K562 (cell line): ENCODE measurements around the gene KRT77. TPM values are rescaled to one million over a fixed set of nuclear protein-coding genes. Genes with fewer than 3 reads are reported as not detected.

Experiments
- ATAC-seq: fragments of 200-7000 bp; cut with Tn5 transposase; 3 replicates; pipeline ENCODE4 v1.9.1; 2020; ENCODE audit warnings: moderate library complexity
- BruUV-seq: library from RNA; stranded (reverse); fragments of 400-500 nt; replicated peaks from 2 replicates; lab custom pipeline; 2021; lab: Mats Ljungman, UMichigan
- CTCF ChIA-PET: fragments of 300-600 bp; formaldehyde crosslinking; extraction: SDS; loops from one replicate; lab custom pipeline; 2021; ENCODE audit warnings: low intra/inter-chr PET ratio; lab: Yijun Ruan, JAX
- POLR2A ChIA-PET: fragments of 300-600, 350-650 bp; sonication (Branson Sonifier 250); formaldehyde crosslinking; extraction: SDS; loops from one replicate; lab custom pipeline; 2021; ENCODE audit warnings: antibody characterized with exemption, inconsistent platforms; lab: Yijun Ruan, JAX
- DNase-seq, 4 experiments: peaks; one replicate each; pipeline versions ENCODE4 v3.0.0 to v3.0.0-alpha.2; 2011 to 2018; ENCODE audit warnings: low spot score in 3 of 4, mixed read lengths in 3 of 4; ENCODE audit errors: extremely low read depth in 1 of 4
- FAIRE-seq: peaks from 2 replicates; lab custom pipeline; 2011; peaks lifted over from hg19 to GRCh38; lab: Jason Lieb, UNC
- H2AFZ ChIP-seq: 2 replicates; pipeline ENCODE4 v1.6.0; 2011; ENCODE audit warnings: low read depth, low read length, control low read depth, inconsistent platforms
- H3K27ac ChIP-seq: fragments of 200-600 bp; 3 replicates; pipeline ENCODE4 v1.8.0; 2011; ENCODE audit warnings: low read depth, mild to moderate bottlenecking, control low read depth, inconsistent platforms, low read length, moderate library complexity, mixed read lengths; ENCODE audit errors: extremely low read depth
- H3K27me3 ChIP-seq, 2 experiments: fragments of 300-600 bp in 1 of 2; 2 replicates in 1 of 2; 3 replicates in 1 of 2; pipeline versions ENCODE4 v1.6.0 to v1.8.0; 2011; ENCODE audit warnings: inconsistent platforms in 2 of 2, low read length in 2 of 2, mild to moderate bottlenecking in 1 of 2, mixed read lengths in 1 of 2, moderate library complexity in 1 of 2; ENCODE audit not compliant: control insufficient read depth in 2 of 2, insufficient read depth in 2 of 2
- H3K36me3 ChIP-seq: fragments of 300-600 bp; 3 replicates; pipeline ENCODE4 v1.8.0; 2011; ENCODE audit warnings: mild to moderate bottlenecking, low read length, inconsistent platforms; ENCODE audit not compliant: control insufficient read depth, insufficient read depth
- H3K4me1 ChIP-seq, 2 experiments: fragments of 200-600 bp in 1 of 2; replicated peaks in 1 of 2; 2 replicates in 1 of 2; 3 replicates in 1 of 2; pipeline versions ENCODE4 v1.5.1 to v1.8.0; 2011; ENCODE audit warnings: inconsistent platforms in 2 of 2, low read length in 2 of 2, mild to moderate bottlenecking in 1 of 2, mixed read lengths in 1 of 2, moderate library complexity in 1 of 2; ENCODE audit not compliant: control insufficient read depth in 2 of 2, insufficient read depth in 2 of 2
- H3K4me2 ChIP-seq: 2 replicates; pipeline ENCODE4 v1.6.1; 2011; ENCODE audit warnings: low read length, control low read depth, inconsistent platforms, mixed read lengths; ENCODE audit not compliant: insufficient read depth
- H3K4me3 ChIP-seq: fragments of 200-600 bp; sonication (generic), shearing (Covaris generic); 2 replicates; pipeline ENCODE4 v1.5.1; 2016; ENCODE audit warnings: control low read depth, inconsistent platforms
- H3K79me2 ChIP-seq: fragments of 200-600 bp; 3 replicates; pipeline ENCODE4 v1.8.0; 2011; ENCODE audit warnings: low read length, inconsistent platforms; ENCODE audit not compliant: control insufficient read depth, insufficient read depth
- H3K9ac ChIP-seq, 2 experiments: 2 replicates each; pipeline versions ENCODE4 v1.6.0 to v1.6.1; 2011; ENCODE audit warnings: low read depth in 2 of 2, low read length in 2 of 2, control low read depth in 1 of 2, inconsistent platforms in 1 of 2, mild to moderate bottlenecking in 1 of 2, mixed read lengths in 1 of 2; ENCODE audit not compliant: insufficient read depth in 1 of 2
- H3K9me1 ChIP-seq: one replicate; pipeline ENCODE4 v1.6.0; 2011; ENCODE audit warnings: inconsistent platforms, mild to moderate bottlenecking, low read length, moderate library complexity; ENCODE audit not compliant: control insufficient read depth, insufficient read depth
- H3K9me3 ChIP-seq: replicated peaks from 2 replicates; pipeline ENCODE4 v1.5.1; 2011; ENCODE audit warnings: low read depth, low read length, inconsistent platforms; ENCODE audit not compliant: control insufficient read depth, insufficient read depth
- H4K20me1 ChIP-seq: replicated peaks from 2 replicates; pipeline ENCODE4 v1.6.1; 2011; ENCODE audit warnings: low read length, inconsistent platforms, mixed read lengths; ENCODE audit not compliant: control insufficient read depth, insufficient read depth
- DLX4 ChIP-seq: fragments of 250-450 bp; sonication (Bioruptor Pico); IDR thresholded peaks from 2 replicates; pipeline ENCODE4 v1.6.1; 2021; ENCODE audit warnings: mild to moderate bottlenecking
- NR2C2 ChIP-seq, 2 experiments: fragments of 200-800 bp in 1 of 2; sonication (Bioruptor generic) in 1 of 2; sonication (generic) in 1 of 2; formaldehyde crosslinking in 1 of 2; IDR thresholded peaks; 2 replicates each; pipeline versions ENCODE4 v1.6.1 to v1.8.0; 2016 to 2022; ENCODE audit warnings: mild to moderate bottlenecking in 1 of 2, missing compliant biosample characterization in 1 of 2, missing genetic modification characterization in 1 of 2, missing genetic modification reagents in 1 of 2
- TEAD1 ChIP-seq, 2 experiments: fragments of 450-650 bp in 1 of 2; sonication (generic) in 1 of 2; formaldehyde crosslinking; IDR thresholded peaks; 2 replicates each; pipeline versions ENCODE4 v1.4.0 to v1.8.0; 2020 to 2022; ENCODE audit warnings: mild to moderate bottlenecking in 2 of 2, missing genetic modification reagents in 1 of 2
- ZNF586 ChIP-seq: fragments of 450-650 bp; formaldehyde crosslinking; conservative IDR thresholded peaks from 2 replicates; pipeline ENCODE4 v1.4.0; 2020; ENCODE audit warnings: mild to moderate bottlenecking, moderate library complexity
- WGBS: fragments of 100-300 bp; shearing (Covaris generic); methylation state at CpG from one replicate; pipeline ENCODE4 v1.1.6; 2016; ENCODE audit warnings: low coverage, mixed read lengths; ENCODE audit not compliant: insufficient coverage; ENCODE audit errors: missing lambda C conversion rate; 5-methylcytosine and 5-hydroxymethylcytosine counted together
- in situ Hi-C: fragments of 300-500 bp; cut with MboI; formaldehyde crosslinking; loops from 4 replicates; pipeline ENCODE4 v1.15.0; 2018; ENCODE audit warnings: inconsistent platforms, mixed read lengths
- intact Hi-C: fragments of 100-400 bp; cut with micrococcal nuclease; formaldehyde crosslinking; loops from 2 replicates; pipeline ENCODE4 v1.14.2; 2022
- polyA plus RNA-seq, 8 experiments: library from polyadenylated mRNA; depleted of rRNA in 4 of 8; stranded (reverse) in 5 of 8; unstranded in 3 of 8; fragments of >200 nt; fragmentation: Nextera tagmentation in 2 of 8; fragmentation: Illumina TruSeq in 1 of 8; extraction: Ambion mirVana in 2 of 8; extraction: Trizol in 1 of 8; gene quantifications; 2 replicates each; pipeline versions ENCODE4 v1.2.1 to v1.2.3, GENCODE V29; 2011 to 2014; ENCODE audit warnings: inconsistent platforms in 1 of 8, missing spikeins in 1 of 8
- total RNA-seq, 7 experiments: library from RNA; depleted of rRNA in 6 of 7; stranded (reverse); fragments of >200 nt in 6 of 7; fragmentation: Illumina TruSeq in 2 of 7; extraction: Trizol in 2 of 7; gene quantifications; 2 replicates each; pipeline versions ENCODE4 v1.2.1 to v1.2.3, GENCODE V29; 2011 to 2021; ENCODE audit warnings: low replicate concordance in 1 of 7

The KRT77 gene
- total and polyA plus RNA-seq, 9 of the 15 experiments (the other 6 are each of a cell fraction or from before 2014, with no cell fraction given) = not detected

DNA sequence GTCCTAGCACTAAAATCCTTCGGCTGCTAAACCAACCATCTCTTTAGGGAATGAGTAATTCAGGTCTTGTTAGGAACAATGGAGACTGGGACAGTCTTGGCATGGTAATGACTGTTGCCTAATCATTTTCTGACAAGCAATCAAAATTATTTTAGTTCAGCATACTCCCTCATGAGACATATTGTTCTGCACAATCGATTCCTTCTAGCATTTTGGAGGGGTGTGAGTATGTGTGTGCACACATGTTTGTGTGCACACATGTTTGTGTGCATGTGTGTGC is 21.0 kb downstream of the KRT77 start:
- ChIA-PET CTCF (no interaction called here), POLR2A (no interaction called here)
- WGBS = 11% methylated on average over 2 of the region's 2 CpGs
- no peak overlapping the region for H2AFZ ChIP-seq
- H3K36me3 ChIP-seq = no peaks in the 10 kb centered on the region
- no peak overlapping the region for H3K4me2 ChIP-seq
- intact Hi-C loops = no loop called here
- H3K9me1 ChIP-seq = no peaks in the 10 kb centered on the region
- ATAC-seq = no peak
- peaks cover 22 to 55% of the 10 kb centered on the region in 2 experiments for H3K27me3 ChIP-seq
- no peaks in the 10 kb centered on the region for H3K4me1 ChIP-seq
- no peak for FAIRE-seq
- H4K20me1 ChIP-seq = no peaks in the 10 kb centered on the region
- DNase-seq = no peak
- no peak overlapping the region for H3K9ac ChIP-seq
- H3K9me3 ChIP-seq = no peaks in the 10 kb centered on the region
- no peak overlapping the region for H3K27ac ChIP-seq
- TF ChIP-seq ZNF586 (CRISPR knock-in tag) = no peak
- no peak for TF ChIP-seq DLX4 (CRISPR knock-in tag)
- no peak for TF ChIP-seq TEAD1 (CRISPR knock-in tag; IDR thresholded peaks at IDR 0.05)
- TF ChIP-seq NR2C2 (CRISPR knock-in tag; IDR thresholded peaks at IDR 0.05) = no peak
- no peak for TF ChIP-seq NR2C2 (tag; IDR thresholded peaks at IDR 0.05)
- in situ Hi-C loops = no loop called here
- H3K4me3 ChIP-seq = no peak overlapping the region
- BruUV-seq = no TSS peak
- H3K79me2 ChIP-seq = no peaks in the 10 kb centered on the region
